Left colon (tissue), 2 donors: ENCODE results near the gene ZSWIM4. TPM values are rescaled to one million over a fixed set of nuclear protein-coding genes. Genes with fewer than 3 reads are reported as not detected.
"Not testable (repeated sequence)": the region's sequence is repeated elsewhere in the genome, so short reads cannot be mapped to it uniquely, and the experiment has no call there.

Source experiments
- ATAC-seq: fragments of 200-7000 bp; cut with Tn5 transposase; one replicate; pipeline ENCODE4 v1.9.1; 2020; ENCODE audit warnings: mild to moderate bottlenecking, moderate library complexity
- DNase-seq, 2 donors: peaks; one replicate each; pipeline ENCODE4 v3.0.0-alpha.2; 2020
- intact Hi-C, 2 donors: fragments of 100-400 bp; cut with DNase I in 1 of 2; cut with micrococcal nuclease in 1 of 2; formaldehyde crosslinking; loops; one replicate each; pipeline versions ENCODE4 v1.11.2 to v1.14.0; 2022; cut with DNase I, micrococcal nuclease
- total RNA-seq, 2 donors: library from RNA; stranded (reverse); fragmentation: NEBNext Ultra II Directional; extraction: Animal tissue kit (Norgen Biotek cat#: 25700); gene quantifications; one replicate each; pipeline ENCODE4 v1.2.1, GENCODE V29; 2021
- donor health status: DM: no; HTN: no; CAD: no.
- donor health status: DM: yes; HTN: yes; CAD: no.

Gene ZSWIM4
- total RNA-seq, 2 donors from 2014 or later, result 3.0 TPM

- intact Hi-C loops, result no loop called here
- ATAC-seq, result peak; percentile 10
- DNase-seq, result peak; percentile 85 to 87
These were observed 47.3 kb downstream of the ZSWIM4 start for GRCh38 chr19:13842291-13843103.

GRCh38 chr19:13843104-13843921, 48.1 kb downstream of the ZSWIM4 start:
- intact Hi-C loops, result no loop called here
- DNase-seq (peak; percentile 65 to 88), ATAC-seq (no peak)

DNA sequence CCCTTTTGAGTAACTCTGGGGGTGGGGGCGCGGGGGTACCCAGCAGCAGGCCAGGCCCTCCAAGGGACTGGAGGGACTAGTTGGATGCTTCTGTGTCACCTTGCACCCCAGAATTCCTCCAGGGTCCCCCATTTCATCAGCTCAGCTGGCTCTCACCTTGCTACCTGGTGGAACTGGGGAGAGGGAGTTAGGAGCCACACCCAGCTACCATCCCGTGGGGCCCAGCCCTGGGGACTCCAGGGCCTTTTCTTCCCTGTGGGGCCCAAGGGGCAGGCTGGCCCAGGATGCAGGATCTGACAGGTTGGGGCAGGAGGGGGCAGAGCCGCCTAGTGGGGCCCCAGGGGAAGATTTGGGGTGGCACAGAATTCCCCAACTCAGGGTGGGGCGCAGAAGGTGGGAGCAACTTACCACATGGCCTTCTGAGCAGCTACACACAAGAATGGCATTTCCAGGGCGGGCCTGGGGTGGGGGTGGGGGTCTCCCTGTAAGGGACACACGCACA, 48.9 kb downstream of the ZSWIM4 start:
- intact Hi-C loops, result no loop called here
- DNase-seq, result peak in 1 of 2 donors; percentile 63
- no peak for ATAC-seq

- ATAC-seq, result peak; percentile 40
- intact Hi-C loops, result no loop called here
These were observed 51.5 kb downstream of the ZSWIM4 start for GRCh38 chr19:13846557-13847406.

GRCh38 chr19:13847407-13848339, 52.4 kb downstream of the ZSWIM4 start:
- intact Hi-C loops, result no loop called here
- peak; percentile 59 for ATAC-seq
- DNase-seq, result peak; percentile 94

More at GRCh38 chr19:13846557-13847406, 51.5 kb downstream of the ZSWIM4 start:
- peak; percentile 90 to 92 for DNase-seq

- intact Hi-C loops, result no loop called here
- DNase-seq (no peak), ATAC-seq (no peak)
These were observed 53.1 kb downstream of the ZSWIM4 start for GRCh38 chr19:13848340-13848677.

DNA sequence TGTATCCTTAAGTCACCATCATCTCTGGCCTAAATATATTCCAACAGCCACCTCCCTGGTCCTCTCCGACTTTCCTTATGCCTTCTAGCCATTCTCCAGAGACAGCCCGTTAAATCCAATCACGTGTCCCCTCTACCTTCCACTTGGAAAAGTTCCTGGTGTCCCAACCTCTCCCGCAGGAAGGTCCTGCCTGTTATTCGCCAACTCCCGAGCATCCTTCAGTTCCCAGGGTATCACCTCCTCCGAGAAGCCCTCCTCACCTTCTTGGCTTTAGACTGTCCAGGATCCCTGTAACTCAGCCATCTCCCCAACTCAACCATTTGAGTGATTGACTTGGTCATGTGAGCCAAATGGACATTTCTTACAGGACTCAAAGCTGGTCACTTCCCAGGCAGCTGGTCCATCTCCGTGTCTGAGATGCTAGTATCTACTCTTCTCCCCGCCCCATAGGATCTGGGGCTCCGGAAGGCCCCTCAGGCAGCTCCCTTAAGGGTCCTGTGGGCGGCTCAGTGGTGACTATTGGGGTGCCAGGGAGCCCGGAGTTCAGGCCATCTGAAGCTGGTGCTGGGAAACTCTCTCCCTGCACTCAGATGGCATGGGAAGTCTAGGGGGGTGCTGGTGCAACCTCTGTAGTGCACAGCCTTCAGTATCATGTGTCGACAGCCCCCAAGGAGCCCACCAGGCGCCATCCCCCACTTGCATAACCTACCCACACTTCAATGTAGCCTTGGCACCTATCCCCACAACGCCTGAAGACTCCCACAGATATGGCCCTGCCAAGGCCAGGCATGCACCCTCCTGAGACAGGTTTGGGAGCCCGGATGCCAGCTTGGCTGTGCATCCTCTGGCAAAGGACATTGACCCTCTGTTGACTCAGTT, 53.8 kb downstream of the ZSWIM4 start:
- intact Hi-C loops, result no loop called here
- ATAC-seq (no peak), DNase-seq (no peak)

DNA sequence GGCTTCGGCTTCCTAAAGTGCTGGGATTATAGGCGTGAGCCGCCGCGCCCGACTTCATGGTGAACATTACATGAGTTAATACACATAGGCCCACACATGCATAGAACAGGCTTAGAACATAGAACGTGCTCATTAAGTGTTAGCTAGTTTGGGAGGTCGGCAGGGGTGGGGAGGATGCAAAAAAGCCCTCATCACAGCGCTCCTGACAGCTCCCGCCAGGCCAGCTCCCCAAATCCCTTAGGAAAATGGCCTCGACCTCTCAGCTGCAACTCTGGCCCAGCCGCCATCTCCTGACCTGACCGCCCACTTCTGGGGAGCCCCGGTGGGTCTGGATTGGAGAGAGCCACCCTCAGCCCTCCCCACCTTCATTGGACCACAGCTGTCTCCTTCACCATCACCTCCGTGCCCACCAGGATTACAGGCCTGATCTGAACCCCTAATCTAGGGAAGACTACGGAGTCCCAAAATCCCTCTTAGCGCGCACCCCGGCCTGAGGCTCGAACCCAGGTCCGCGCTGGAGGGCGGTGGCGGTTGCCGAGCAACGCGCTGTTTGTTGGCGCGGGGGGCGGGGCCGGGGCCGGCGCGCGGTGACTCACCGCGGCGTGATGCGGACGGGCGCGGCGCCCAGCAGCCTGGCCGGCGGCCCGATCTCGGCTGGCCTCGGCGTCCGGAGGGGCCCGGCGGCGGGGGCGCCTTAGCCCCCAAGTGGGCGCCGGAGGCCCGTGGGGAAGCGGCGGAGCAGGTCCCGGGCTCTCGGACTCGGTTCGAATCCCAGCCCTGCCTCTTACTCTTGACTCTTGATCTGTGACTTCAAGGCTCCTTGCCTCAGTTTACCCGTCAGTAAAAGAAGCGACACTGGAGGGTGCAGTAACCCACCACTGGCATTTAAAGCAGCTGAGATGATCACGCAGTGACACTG, 55.0 kb downstream of the ZSWIM4 start:
- intact Hi-C loops, result no loop called here
- ATAC-seq (peak; percentile 52), DNase-seq (peak; percentile 70 to 87)

GRCh38 chr19:13850910-13851733, 55.9 kb downstream of the ZSWIM4 start:
- intact Hi-C loops, result no loop called here
- ATAC-seq, result peak; percentile 25
- DNase-seq, result peak; percentile 79 to 89

DNA sequence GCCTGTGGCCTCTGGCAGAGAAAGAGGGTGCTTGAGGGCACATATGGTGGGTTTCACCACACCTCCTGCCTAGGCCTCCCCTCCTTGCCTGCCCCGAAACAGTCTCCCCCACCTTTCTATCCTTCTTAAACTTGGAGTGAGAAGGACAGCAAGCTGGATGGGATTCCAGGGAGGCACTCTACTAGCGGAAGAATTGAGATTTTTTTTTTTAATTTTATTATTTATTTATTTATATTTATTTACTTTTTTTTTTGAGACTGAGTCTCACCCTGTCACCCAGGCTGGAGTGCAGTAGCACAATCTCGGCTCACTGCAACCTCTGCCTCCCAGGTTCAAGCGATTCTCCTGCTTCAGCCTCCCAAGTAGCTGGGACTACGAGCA, 56.5 kb downstream of the ZSWIM4 start:
- ATAC-seq, DNase-seq, intact Hi-C loops: not testable (repeated sequence)

- intact Hi-C loops, ATAC-seq, DNase-seq: not testable (repeated sequence)
These were observed 57.0 kb downstream of the ZSWIM4 start for GRCh38 chr19:13852171-13852707.

- no peak for DNase-seq
- ATAC-seq, result peak; percentile 75
- intact Hi-C loops, result no loop called here
These were observed 61.3 kb downstream of the ZSWIM4 start for GRCh38 chr19:13856497-13856896.

- intact Hi-C loops, result no loop called here
- DNase-seq (no peak), ATAC-seq (no peak)
These were observed 64.2 kb downstream of the ZSWIM4 start for GRCh38 chr19:13859361-13859880.

DNA sequence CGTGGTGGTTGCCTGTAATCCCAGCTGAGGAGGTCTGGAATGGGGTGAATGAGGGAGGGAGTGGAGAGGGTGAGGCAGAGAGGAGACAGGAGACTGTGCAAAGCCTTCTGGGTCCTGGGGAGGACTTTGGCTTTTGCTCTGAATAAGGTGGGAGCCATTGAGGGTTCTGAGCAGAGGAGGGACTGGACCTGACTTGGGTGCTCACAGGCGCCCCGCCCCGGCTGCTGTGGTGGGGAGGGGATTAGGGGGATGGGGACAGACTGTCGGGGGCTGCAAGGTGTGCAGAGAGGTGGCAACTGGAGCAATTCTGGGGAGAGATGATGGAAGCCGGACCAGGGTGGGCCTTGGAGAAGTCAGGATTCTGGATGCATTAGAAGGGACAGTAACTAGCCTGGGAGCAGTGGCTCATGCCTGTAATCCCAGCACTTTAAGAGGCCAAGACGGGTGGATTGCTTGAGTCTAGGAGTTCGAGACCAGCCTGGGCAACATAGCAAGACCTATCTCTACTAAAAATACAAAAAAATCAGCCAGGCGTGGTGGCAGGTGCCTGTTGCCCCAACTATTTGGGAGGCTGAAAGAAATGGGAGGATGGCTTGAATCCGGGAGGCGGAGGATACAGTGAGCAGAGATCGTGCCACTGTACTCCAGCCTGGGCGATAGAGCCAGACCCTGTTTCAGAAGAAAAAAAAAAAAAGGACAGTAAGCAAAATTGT, 65.6 kb downstream of the ZSWIM4 start:
- intact Hi-C loops, result loop anchor here (5.0 to 10.0 kb wide), 2 partner anchors 74 to 76 kb away; no protein-coding TSS in a partner anchor
- DNase-seq (no peak), ATAC-seq (no peak)
